Uterine smooth muscle cell (primary cell): ENCODE results near the gene BSPRY. TPM values are rescaled to one million over a fixed set of nuclear protein-coding genes. Genes with fewer than 3 reads are reported as not detected.

Experiments used
- total RNA-seq: library from RNA; depleted of rRNA; stranded (reverse); fragments of >200 nt; gene quantifications from 2 replicates; pipeline ENCODE4 v1.2.3, GENCODE V29; 2014

Gene BSPRY
- not detected in 2 replicates for total RNA-seq

DNA sequence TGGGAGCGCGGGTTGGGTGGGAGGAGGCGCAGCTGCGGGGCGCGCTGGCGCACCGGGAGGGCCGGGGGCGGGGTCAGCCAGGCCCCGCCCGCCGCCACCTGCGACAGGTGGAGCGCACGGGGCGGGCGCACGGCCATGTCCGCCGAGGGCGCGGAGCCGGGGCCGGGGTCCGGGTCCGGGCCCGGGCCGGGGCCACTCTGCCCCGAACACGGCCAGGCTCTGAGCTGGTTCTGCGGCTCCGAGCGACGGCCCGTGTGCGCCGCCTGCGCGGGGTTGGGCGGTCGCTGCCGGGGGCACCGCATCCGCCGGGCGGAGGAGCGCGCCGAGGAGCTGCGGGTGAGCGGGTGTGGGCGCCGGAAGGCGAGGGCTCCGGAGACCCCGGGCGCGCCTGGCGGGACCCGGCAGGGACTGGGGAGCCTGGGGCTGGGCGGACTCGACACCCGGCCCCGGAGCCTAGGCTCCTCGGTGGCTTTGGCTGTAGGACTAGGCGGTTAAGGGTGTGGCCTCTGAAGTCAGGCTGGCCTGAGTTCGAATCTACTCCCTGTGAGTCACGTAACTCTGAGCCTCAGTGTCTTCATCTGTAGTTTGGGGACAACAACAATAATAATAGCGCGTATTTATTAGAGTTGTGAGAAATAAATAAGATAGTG lies at the start of gene BSPRY:
Gene BSPRY, plus strand, starts transcription at position 97 of the 650 bp plus-strand sequence. Its CDS starts 39 bp downstream, at position 136.

DNA sequence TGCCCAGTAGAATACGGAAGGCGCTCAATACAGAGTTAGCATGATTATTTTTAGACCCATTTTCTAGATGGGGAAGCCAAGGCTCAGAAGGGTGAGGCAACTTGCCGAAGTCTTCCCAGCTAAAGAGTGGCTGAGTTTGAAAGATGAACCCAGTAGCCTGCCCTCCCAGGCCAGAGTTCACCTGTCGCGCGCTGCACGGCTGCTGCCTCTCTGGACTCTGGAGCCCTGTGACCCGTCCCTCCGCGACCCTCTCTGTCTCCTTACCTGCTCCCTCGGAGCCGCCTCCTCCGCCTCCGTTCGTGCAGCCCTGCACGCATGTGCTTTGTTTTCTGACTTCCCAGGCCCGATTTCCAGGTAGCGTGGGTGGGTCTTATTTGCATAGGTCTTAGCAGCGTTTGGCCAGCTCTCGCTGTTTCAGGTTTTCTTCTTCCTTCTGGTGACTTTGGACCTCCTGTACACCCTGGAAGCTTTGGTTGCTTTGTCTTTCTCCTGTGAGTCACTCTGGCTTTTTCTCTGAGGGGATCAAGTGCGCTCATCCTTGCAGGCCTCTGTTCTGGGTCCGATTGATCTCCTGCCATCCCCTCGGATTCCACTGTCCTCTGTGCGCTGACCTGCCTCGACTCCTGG lies 46.4 kb upstream of the BSPRY start, which contains the start of gene RNF183:
Gene RNF183, minus strand, starts transcription at position 585 of the 627 bp plus-strand sequence. CDS start 5,192 bp downstream, outside the sequence.

DNA sequence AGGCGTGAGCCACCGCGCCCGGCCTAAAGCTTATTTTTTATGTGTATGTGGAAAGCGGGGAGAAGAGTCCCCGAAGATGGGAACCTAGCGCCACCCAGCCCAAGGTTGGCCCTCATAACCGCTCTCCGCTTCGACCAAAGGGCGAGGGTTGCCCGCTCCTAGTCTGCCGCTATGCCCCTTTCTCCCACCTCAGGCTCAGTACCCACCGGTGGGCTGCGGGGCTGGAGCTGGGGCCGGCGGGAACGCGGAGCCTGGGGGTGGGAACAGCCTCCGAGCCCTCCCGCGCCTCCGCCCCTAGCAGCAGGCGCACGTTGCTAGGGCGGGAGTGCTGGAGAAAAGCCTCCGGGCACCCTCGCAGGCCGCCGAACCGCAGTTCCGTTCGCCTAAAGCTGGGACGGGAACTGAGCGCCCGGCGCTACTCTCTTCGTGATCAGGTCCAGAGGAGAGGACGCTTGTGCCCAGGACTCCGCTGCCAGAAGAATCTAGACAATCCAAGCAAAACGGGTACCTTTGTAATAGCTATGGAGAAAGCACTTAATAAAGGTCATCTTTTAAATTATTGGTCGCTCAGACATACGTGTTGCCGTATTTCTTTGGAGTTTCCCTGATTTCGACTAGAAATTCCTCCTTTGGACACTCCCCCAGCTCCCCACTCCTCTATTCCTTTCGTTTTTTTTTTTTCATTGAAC lies 9.2 kb upstream of the BSPRY start, which contains the start of gene WDR31:
Gene WDR31, minus strand, starts transcription at position 265 of the 689 bp plus-strand sequence. CDS start 8,253 bp downstream, outside the sequence.

DNA sequence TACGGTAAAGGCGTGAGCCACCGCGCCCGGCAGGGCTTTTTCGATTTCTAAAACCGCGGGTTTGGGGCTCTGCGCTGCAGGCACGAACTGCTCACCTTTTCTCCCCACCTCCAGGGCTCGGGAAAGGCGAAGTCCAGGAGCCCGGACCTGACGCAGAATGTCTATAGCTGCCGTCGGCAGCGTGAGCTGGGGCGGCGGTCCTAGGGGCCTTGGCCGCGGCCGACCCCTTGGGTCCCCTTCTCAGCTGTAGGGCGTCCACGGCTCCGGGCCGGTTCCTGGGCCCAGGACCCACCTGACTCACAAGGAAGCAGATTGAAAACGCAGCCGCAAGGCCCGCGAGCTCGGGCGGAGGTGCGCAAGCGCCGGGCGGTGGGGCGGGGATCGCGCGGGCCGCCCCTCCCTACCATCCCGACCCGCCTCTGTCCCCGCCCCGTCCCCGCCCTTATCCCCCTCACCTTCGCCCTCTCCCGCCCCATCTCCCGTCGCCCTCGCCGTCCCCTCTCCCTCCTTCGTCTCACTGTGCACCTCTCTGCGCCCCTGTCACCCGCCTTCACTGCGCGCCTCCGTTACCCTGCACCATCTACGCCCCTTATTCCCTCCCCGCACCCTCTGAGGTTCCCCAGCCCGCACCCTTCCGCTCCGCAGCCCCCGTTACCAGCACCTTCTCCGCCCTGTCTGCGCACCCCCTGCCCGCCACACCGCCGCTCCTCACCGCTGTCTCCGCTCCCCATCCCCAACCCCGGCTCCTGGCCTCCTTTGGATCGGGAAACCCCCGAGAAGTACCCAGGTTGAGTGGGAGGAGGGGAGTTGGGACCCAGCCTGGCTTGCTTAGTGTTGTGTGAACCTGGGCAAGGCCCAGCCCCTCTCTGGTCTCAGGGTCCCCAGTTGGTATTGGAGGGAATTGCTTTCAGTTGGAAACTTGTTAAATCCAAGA lies 27.6 kb downstream of the BSPRY start, which contains the start of gene HDHD3:
Gene HDHD3, minus strand, starts transcription at position 353 of the 934 bp plus-strand sequence. CDS start 2,632 bp downstream, outside the sequence.

DNA sequence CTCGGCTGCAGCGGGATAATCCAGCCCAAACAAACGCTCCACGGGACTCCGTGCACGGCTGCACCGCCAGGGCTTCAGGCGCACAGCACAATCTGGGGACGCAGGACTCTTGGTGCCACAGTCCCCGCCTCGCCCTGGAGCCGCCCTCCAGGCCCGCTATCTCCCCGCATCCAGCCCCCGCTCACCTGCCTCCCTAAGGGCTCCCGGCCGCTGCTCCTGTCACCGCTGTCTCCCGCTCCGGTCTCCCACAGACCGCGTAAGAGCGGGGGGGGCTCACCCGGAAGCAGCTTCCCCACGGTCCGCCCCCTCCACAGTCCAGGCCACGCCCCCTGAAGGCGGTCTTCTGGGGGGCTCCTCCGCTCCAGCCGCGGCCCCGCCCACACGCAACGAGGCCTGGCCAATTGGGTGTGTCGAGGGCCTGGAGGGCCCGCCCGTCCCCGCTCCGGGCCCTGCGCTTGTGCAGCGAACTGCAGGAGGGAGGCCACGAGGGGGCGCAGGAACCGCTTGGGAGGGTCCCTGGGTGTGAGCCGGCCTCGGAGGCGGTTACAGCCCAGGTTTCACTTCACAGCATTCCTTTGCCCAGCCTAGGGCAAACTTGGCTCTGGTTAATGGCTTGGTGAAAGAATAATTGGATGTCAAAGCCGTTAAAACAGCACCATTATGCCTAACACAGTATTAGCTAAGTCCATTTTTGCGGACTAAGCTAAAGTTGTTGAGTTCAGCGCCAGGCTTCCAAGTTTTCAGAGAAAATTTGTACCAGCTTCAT lies 51.9 kb downstream of the BSPRY start, which contains the start of gene ALAD:
Gene ALAD, minus strand, starts transcription at position 258 of the 766 bp plus-strand sequence. CDS start 7,725 bp downstream, outside the sequence.

DNA sequence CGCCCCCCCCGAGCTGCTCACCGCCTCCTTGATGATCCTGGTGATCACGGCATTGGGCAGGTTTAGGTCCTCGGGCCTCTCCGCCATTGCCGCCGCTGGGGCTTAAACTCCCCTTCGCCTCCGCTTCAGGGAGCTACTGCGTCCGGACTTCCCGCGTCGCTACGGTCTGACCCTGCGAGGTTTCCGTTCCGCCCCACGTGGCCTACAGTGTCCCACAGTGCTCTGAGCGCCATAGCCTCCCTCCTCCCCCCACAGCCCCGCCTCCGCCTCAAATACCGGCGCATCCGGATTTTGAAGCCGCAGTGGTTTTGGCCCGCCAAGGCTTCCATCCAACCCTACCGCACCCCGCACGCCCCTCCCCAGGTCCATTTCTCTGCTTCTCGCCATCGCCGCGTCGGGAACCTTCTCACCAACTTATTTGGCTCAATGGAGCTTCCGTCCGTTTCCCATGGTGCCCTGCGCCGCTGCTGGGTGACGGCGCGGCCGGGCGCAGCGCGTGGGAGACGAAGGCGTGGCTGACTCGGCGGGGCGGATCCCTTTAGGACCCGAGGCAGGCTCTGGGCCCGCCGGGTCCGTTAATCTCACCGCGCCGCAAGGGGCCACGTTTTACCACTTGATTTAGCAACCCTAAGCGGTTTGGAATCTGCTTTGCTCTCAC lies 61.0 kb downstream of the BSPRY start, which contains the start of the genes C9orf43 and POLE3:
Gene C9orf43, plus strand, starts transcription at position 541 of the 658 bp plus-strand sequence. CDS start 2,747 bp downstream, outside the sequence.
Gene POLE3, minus strand, starts transcription at position 469 of the 658 bp plus-strand sequence. Its CDS starts 382 bp downstream, at position 87.

Other genes starting within 250 kb of the BSPRY start
- gene SLC31A2, start 198.5 kb upstream of the BSPRY start, total RNA-seq: 15.4 and 21.6 TPM in 2 replicates
- gene FKBP15, start 128.3 kb upstream of the BSPRY start, total RNA-seq: 17.5 and 27.3 TPM in 2 replicates
- gene SLC31A1, start 128.0 kb upstream of the BSPRY start, total RNA-seq: 27.8 and 37.9 TPM in 2 replicates
- gene CDC26, start 74.0 kb upstream of the BSPRY start, total RNA-seq: 40.1 and 53.2 TPM in 2 replicates
- 23.9 and 46.6 TPM in 2 replicates for gene PRPF4, start 73.9 kb upstream of the BSPRY start, total RNA-seq
- gene RNF183, start 46.2 kb upstream of the BSPRY start, total RNA-seq: 0.37 TPM in 1 of 2 replicates, not detected in the other
- 1.3 and 2.7 TPM in 2 replicates for gene WDR31, start 9.3 kb upstream of the BSPRY start, total RNA-seq
- gene HDHD3, start 27.4 kb downstream of the BSPRY start, total RNA-seq: 10.6 and 15.5 TPM in 2 replicates
- 17.7 and 24.2 TPM in 2 replicates for gene ALAD, start 51.7 kb downstream of the BSPRY start, total RNA-seq
- 27.5 and 64.3 TPM in 2 replicates for gene POLE3, start 61.1 kb downstream of the BSPRY start, total RNA-seq
- gene C9orf43, start 61.2 kb downstream of the BSPRY start, total RNA-seq: 0.25 and 0.77 TPM in 2 replicates
- 44.2 and 46.5 TPM in 2 replicates for gene RGS3, start 114.2 kb downstream of the BSPRY start, total RNA-seq